ENCODE results near the gene TMEM239. TPM values are rescaled to one million over a fixed set of nuclear protein-coding genes. Genes with fewer than 3 reads are reported as not detected.

Gene TMEM239
- total RNA-seq, 1 donor from 2014 or later: not detected

- intact Hi-C loops (cut with micrococcal nuclease): no loop called here
- H3K27me3 ChIP-seq (ENCODE audit: low read depth): peaks cover 98% of the 10 kb centered on the region
- DNase-seq: no peak
- H3K9me3 ChIP-seq (replicated peaks): no peaks in the 10 kb centered on the region
- no peaks in the 10 kb centered on the region for H3K4me1 ChIP-seq
- no peak overlapping the region for H3K27ac ChIP-seq (replicated peaks)
- H3K36me3 ChIP-seq: no peaks in the 10 kb centered on the region
- no peak for TF ChIP-seq CTCF (IDR thresholded peaks at IDR 0.05; ENCODE audit: borderline replicate concordance)
- no peak overlapping the region for H3K4me3 ChIP-seq
Measured at GRCh38 chr20:2793471-2793870, 22.7 kb upstream of the TMEM239 start.

- Histone ChIP-seq H3K4me3 (no peak overlapping the region), H3K4me1 (peaks cover under 1% of the 10 kb centered on the region), H3K9me3 (replicated peaks) (no peaks in the 10 kb centered on the region), H3K27ac (replicated peaks) (no peak overlapping the region), H3K27me3 (ENCODE audit: low read depth) (peaks cover 99% of the 10 kb centered on the region), H3K36me3 (no peaks in the 10 kb centered on the region)
- no peak for DNase-seq
- intact Hi-C loops (cut with micrococcal nuclease): no loop called here
- no peak for TF ChIP-seq CTCF (IDR thresholded peaks at IDR 0.05; ENCODE audit: borderline replicate concordance)
Measured at GRCh38 chr20:2794202-2794748, 21.9 kb upstream of the TMEM239 start.

GRCh38 chr20:2794866-2795447, 21.2 kb upstream of the TMEM239 start:
- intact Hi-C loops (cut with micrococcal nuclease): no loop called here
- no peak for DNase-seq
- no peak overlapping the region for H3K27ac ChIP-seq (replicated peaks)
- peaks cover 99% of the 10 kb centered on the region for H3K27me3 ChIP-seq (ENCODE audit: low read depth)
- TF ChIP-seq CTCF (IDR thresholded peaks at IDR 0.05; ENCODE audit: borderline replicate concordance): no peak
- H3K36me3 ChIP-seq: no peaks in the 10 kb centered on the region
- peaks cover 7% of the 10 kb centered on the region for H3K4me1 ChIP-seq
- H3K9me3 ChIP-seq (replicated peaks): no peaks in the 10 kb centered on the region
- no peak overlapping the region for H3K4me3 ChIP-seq

GRCh38 chr20:2795451-2795850, 20.7 kb upstream of the TMEM239 start:
- Histone ChIP-seq H3K9me3 (replicated peaks) (no peaks in the 10 kb centered on the region), H3K4me1 (peaks cover 12% of the 10 kb centered on the region), H3K4me3 (no peak overlapping the region), H3K27ac (replicated peaks) (no peak overlapping the region), H3K36me3 (no peaks in the 10 kb centered on the region), H3K27me3 (ENCODE audit: low read depth) (peaks cover 99% of the 10 kb centered on the region)
- TF ChIP-seq CTCF (IDR thresholded peaks at IDR 0.05; ENCODE audit: borderline replicate concordance): no peak
- DNase-seq: no peak
- intact Hi-C loops (cut with micrococcal nuclease): no loop called here

- Histone ChIP-seq H3K27me3 (ENCODE audit: low read depth) (peaks cover 100% of the 10 kb centered on the region), H3K4me3 (no peak overlapping the region), H3K4me1 (peaks cover 19% of the 10 kb centered on the region), H3K27ac (replicated peaks) (no peak overlapping the region), H3K9me3 (replicated peaks) (no peaks in the 10 kb centered on the region), H3K36me3 (no peaks in the 10 kb centered on the region)
- no peak for DNase-seq
- no peak for TF ChIP-seq CTCF (IDR thresholded peaks at IDR 0.05; ENCODE audit: borderline replicate concordance)
- intact Hi-C loops (cut with micrococcal nuclease): no loop called here
Measured at GRCh38 chr20:2796011-2796660, 20.0 kb upstream of the TMEM239 start.

Measured in left ventricle myocardium inferior (tissue), 1 donor.